HepG2 (cell line): ENCODE data around the gene NAV3.

ENCODE experiments used
- ATF7 ChIP-seq, 2 experiments: fragments of 450-650 bp in 1 of 2; sonication (generic) in 1 of 2; formaldehyde crosslinking in 1 of 2; IDR thresholded peaks; 2 replicates each; pipeline versions ENCODE4 v1.4.0 to v1.6.1; 2016 to 2020; ENCODE audit warnings: antibody characterized with exemption in 1 of 2, mild to moderate bottlenecking in 1 of 2, missing genetic modification reagents in 1 of 2
- CBX1 ChIP-seq: IDR thresholded peaks from one replicate; pipeline ENCODE4 v1.6.1; 2016; ENCODE audit warnings: antibody characterized with exemption, low read depth
- CEBPB ChIP-seq: IDR thresholded peaks from 2 replicates; pipeline ENCODE4 v1.6.1; 2011; ENCODE audit warnings: low read depth, low read length, improper control_type of control experiment, borderline replicate concordance
- CTCF ChIP-seq: sonication (generic); formaldehyde crosslinking; IDR thresholded peaks from 2 replicates; pipeline ENCODE4 v1.5.0; 2020; ENCODE audit warnings: mild to moderate bottlenecking, missing genetic modification reagents, moderate library complexity
- EHMT2 ChIP-seq: fragments of 200-600 bp; sonication (generic); IDR thresholded peaks from 2 replicates; pipeline ENCODE4 v1.7.0; 2017; ENCODE audit warnings: antibody characterized with exemption, low read depth, low read length, borderline replicate concordance
- GTF2F1 ChIP-seq: fragments of 150-350 bp; IDR thresholded peaks from 2 replicates; pipeline ENCODE4 v1.6.1; 2014; ENCODE audit warnings: low read length
- IKZF5 ChIP-seq: IDR thresholded peaks from 2 replicates; pipeline ENCODE4 v1.6.1; 2018; ENCODE audit warnings: missing genetic modification reagents, mild to moderate bottlenecking, missing compliant biosample characterization
- MAF1 ChIP-seq: sonication (generic); formaldehyde crosslinking; IDR thresholded peaks from 2 replicates; pipeline ENCODE4 v1.5.0; 2020; ENCODE audit warnings: missing genetic modification reagents, borderline replicate concordance
- MAX ChIP-seq: IDR thresholded peaks from 2 replicates; pipeline ENCODE4 v1.6.1; 2012; ENCODE audit warnings: inconsistent platforms
- ZFP37 ChIP-seq: sonication (generic); formaldehyde crosslinking; IDR thresholded peaks from 2 replicates; pipeline ENCODE4 v1.4.0; 2020; ENCODE audit warnings: missing genetic modification reagents, borderline replicate concordance
- ZIK1 ChIP-seq: sonication (generic); formaldehyde crosslinking; IDR thresholded peaks from 2 replicates; pipeline ENCODE4 v1.5.0; 2020; ENCODE audit warnings: mild to moderate bottlenecking, low read depth, missing genetic modification reagents, borderline replicate concordance
- ZNF318 ChIP-seq: sonication (generic); formaldehyde crosslinking; IDR thresholded peaks from 2 replicates; pipeline ENCODE4 v1.4.0; 2020; ENCODE audit warnings: mild to moderate bottlenecking, missing genetic modification reagents
- ZNF549 ChIP-seq: sonication (generic); formaldehyde crosslinking; IDR thresholded peaks from 2 replicates; pipeline ENCODE4 v1.5.0; 2020; ENCODE audit warnings: missing genetic modification reagents
- ZNF589 ChIP-seq: sonication (generic); formaldehyde crosslinking; conservative IDR thresholded peaks from 2 replicates; pipeline ENCODE4 v1.8.0; 2022; ENCODE audit warnings: mild to moderate bottlenecking, moderate library complexity, missing genetic modification reagents

- TF ChIP-seq IKZF5 (CRISPR knock-in tag), result no peak
- no peak for TF ChIP-seq GTF2F1
- no peak for TF ChIP-seq CEBPB
- TF ChIP-seq CTCF (CRISPR knock-in tag), result no peak
- no peak for TF ChIP-seq ATF7 (IDR thresholded peaks at IDR 0.05)
- TF ChIP-seq ATF7 (CRISPR knock-in tag; IDR thresholded peaks at IDR 0.05), result no peak
- no peak for TF ChIP-seq MAF1
- TF ChIP-seq ZNF318 (CRISPR knock-in tag), result no peak
- no peak for TF ChIP-seq ZFP37
- TF ChIP-seq CBX1, result no peak
- no peak for TF ChIP-seq EHMT2
- no peak for TF ChIP-seq ZIK1 (CRISPR knock-in tag)
- TF ChIP-seq ZNF589 (CRISPR knock-in tag), result no peak
- TF ChIP-seq ZNF549 (CRISPR knock-in tag), result no peak
- TF ChIP-seq MAX, result no peak
Observed at GRCh38 chr12:78081590-78082314, 251.1 kb downstream of the NAV3 start.
